ENCODE data around the gene PTPRD. TPM values are rescaled to one million over a fixed set of nuclear protein-coding genes. Genes with fewer than 3 reads are reported as not detected.
"Not testable (repeated sequence)": the region's sequence is repeated elsewhere in the genome, so short reads cannot be mapped to it uniquely, and the experiment has no call there.

Gene PTPRD
- total RNA-seq, 1 donor from 2014 or later = 30.8 TPM

DNA sequence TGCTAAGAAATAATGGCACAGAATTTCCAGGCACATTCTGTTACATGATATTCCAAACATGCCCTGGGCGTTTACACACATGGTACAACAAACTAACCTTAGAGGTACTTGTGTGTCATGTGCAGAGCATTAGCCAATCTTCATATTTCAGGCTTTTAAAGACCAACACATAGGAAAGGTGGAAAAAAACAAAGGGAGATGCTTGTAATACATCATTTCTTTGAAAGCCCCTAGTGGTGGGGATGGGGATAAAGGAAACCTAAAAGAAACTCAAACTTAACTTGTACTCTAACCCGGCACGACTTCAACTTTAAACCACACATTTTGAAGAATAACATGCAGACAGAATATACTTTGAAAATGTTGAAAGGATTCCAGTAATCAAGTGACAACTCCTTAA lies 133.6 kb downstream of the PTPRD start:
- Histone ChIP-seq H3K27ac (no peak overlapping the region), H3K4me1 (no peaks in the 10 kb centered on the region), H3K27me3 (no peaks in the 10 kb centered on the region), H3K36me3 (no peaks in the 10 kb centered on the region), H3K9me3 (peaks cover 6% of the 10 kb centered on the region), H3K4me3 (no peak overlapping the region)
- intact Hi-C loops (cut with DNase I) = no loop called here
- DNase-seq = no peak
- no peak for ATAC-seq
- TF ChIP-seq, protein P1, sequence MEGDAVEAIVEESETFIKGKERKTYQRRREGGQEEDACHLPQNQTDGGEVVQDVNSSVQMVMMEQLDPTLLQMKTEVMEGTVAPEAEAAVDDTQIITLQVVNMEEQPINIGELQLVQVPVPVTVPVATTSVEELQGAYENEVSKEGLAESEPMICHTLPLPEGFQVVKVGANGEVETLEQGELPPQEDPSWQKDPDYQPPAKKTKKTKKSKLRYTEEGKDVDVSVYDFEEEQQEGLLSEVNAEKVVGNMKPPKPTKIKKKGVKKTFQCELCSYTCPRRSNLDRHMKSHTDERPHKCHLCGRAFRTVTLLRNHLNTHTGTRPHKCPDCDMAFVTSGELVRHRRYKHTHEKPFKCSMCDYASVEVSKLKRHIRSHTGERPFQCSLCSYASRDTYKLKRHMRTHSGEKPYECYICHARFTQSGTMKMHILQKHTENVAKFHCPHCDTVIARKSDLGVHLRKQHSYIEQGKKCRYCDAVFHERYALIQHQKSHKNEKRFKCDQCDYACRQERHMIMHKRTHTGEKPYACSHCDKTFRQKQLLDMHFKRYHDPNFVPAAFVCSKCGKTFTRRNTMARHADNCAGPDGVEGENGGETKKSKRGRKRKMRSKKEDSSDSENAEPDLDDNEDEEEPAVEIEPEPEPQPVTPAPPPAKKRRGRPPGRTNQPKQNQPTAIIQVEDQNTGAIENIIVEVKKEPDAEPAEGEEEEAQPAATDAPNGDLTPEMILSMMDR (IDR thresholded peaks at IDR 0.05) = no peak

DNA sequence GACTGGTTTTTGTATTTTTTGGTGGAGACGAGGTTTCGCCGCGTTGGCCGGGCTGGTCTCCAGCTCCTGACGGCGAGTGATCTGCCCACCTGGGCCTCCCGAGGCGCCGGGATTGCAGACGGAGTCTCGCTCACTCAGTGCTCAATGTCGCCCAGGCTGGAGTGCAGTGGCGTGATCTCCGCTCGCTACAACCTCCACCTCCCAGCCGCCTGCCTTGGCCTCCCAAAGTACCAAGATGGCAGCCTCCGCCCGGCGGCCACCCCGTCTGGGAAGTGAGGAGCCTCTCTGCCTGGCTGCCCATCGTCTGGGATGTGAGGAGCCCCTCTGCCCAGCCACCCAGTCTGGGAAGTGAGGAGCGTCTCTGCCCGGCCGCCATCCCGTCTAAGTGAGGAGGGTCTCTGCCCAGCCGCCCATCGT lies 163.6 kb downstream of the PTPRD start:
- H3K9me3 ChIP-seq; DNase-seq; intact Hi-C loops (cut with DNase I); H3K27me3 ChIP-seq; H3K4me3 ChIP-seq; H3K36me3 ChIP-seq; H3K27ac ChIP-seq; ATAC-seq; H3K4me1 ChIP-seq: not testable (repeated sequence)

DNA sequence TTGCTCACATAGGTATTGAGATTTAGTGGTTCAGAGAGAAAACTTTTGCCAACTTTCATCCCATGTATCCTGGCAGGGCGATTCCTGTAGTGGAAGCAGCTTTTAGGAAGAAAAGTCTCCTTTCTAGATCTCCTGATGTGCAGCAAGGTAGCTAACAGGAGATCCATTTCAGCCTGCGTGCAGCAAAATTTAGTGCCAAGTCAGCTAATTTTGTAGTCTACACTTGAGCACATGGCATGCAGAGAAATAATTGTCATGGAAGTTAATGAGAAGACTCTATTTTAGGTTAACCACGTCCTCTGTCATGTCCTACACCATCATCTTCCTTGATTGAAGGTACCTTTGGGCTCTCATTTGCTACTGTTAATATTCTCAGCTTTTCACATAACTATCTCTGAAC lies 165.8 kb downstream of the PTPRD start:
- ATAC-seq (no peak), DNase-seq (no peak)
- H3K27ac ChIP-seq = no peak overlapping the region
- intact Hi-C loops (cut with DNase I) = no loop called here
- no peaks in the 10 kb centered on the region for H3K4me1 ChIP-seq
- no peak overlapping the region for H3K4me3 ChIP-seq
- H3K9me3 ChIP-seq = no peaks in the 10 kb centered on the region
- no peaks in the 10 kb centered on the region for H3K27me3 ChIP-seq
- H3K36me3 ChIP-seq = no peaks in the 10 kb centered on the region
- TF ChIP-seq, protein P1 (IDR thresholded peaks at IDR 0.05) = no peak

DNA sequence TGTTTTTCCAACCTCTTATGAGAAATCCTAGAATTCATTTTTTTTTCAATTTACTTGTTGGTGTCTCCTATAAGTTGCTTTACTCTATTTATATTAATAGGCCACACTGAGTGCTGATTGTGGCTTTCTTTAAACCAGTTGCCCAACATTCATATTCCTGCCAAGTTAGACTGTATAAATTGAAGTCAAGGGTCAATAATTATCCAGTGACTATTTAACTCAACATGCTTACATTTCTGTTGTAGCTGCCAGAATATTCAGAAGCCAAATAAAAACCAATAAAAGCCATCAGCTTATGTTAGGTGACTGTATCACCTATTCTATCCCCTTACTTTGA lies 169.0 kb downstream of the PTPRD start:
- Histone ChIP-seq H3K36me3 (no peaks in the 10 kb centered on the region), H3K4me3 (no peak overlapping the region), H3K27me3 (no peaks in the 10 kb centered on the region), H3K9me3 (no peaks in the 10 kb centered on the region), H3K4me1 (no peaks in the 10 kb centered on the region), H3K27ac (no peak overlapping the region)
- DNase-seq (no peak), ATAC-seq (no peak)
- intact Hi-C loops (cut with DNase I) = no loop called here
- TF ChIP-seq, protein P1 (IDR thresholded peaks at IDR 0.05) = no peak

DNA sequence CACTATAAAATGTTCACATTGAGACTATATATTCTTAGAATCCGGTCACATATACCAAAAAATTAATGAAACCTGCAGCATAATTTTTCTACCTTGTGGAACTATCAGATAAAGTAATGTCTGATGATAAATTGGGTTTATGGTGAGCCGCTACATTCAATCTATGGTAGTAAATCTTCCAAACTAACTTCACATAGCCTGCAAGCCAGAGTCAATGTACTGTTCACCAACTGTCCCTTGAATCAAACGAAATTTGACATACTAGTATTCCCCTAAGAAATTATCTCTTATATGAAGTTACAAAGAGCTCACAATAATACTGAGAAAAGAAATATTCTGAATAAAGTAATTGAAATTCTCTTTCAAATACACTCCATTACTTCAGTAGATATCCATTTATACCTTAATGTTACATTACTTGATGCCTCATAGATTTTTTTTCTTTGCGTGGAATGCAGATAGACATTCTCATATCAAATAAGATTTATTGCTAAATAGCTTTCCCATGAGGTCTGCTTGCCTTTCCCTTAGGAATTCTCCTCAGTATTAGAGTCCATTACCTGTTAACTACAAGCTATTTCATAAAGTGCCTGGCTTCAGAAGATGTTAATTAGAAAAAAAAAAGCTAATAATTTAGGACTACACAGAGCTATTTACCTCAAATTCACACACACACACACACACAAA lies 169.5 kb downstream of the PTPRD start:
- Histone ChIP-seq H3K4me3 (no peak overlapping the region), H3K4me1 (no peaks in the 10 kb centered on the region), H3K27ac (no peak overlapping the region), H3K27me3 (no peaks in the 10 kb centered on the region), H3K36me3 (no peaks in the 10 kb centered on the region), H3K9me3 (no peaks in the 10 kb centered on the region)
- TF ChIP-seq, protein P1 (IDR thresholded peaks at IDR 0.05) = no peak
- DNase-seq (no peak), ATAC-seq (no peak)
- intact Hi-C loops (cut with DNase I) = no loop called here

DNA sequence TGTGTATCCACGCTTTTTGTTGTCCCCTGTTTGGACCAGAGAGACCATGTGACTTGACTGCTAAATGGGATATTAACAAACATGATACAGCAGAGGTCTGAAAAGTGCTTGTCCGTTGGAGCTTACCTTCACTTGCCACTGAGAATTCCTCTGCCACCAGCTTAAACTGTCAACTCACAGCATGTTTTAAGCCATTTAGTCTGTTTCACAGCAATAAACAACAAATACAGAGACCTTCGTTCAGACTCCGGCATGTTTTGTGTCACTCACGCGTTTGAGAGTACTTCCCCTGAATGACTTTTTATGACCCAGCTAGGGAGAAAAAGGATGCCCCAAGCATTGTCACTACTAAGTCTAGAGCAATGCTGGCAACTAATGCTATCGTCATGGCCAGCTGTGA lies 173.8 kb downstream of the PTPRD start:
- H3K36me3 ChIP-seq = no peaks in the 10 kb centered on the region
- H3K4me1 ChIP-seq = no peaks in the 10 kb centered on the region
- TF ChIP-seq, protein P1 (IDR thresholded peaks at IDR 0.05) = no peak
- intact Hi-C loops (cut with DNase I) = no loop called here
- DNase-seq (no peak), ATAC-seq (no peak)
- H3K9me3 ChIP-seq = no peaks in the 10 kb centered on the region
- H3K27ac ChIP-seq = no peak overlapping the region
- no peaks in the 10 kb centered on the region for H3K27me3 ChIP-seq
- H3K4me3 ChIP-seq = no peak overlapping the region
